RCC 7860 (cell line): Measurements from ENCODE around the gene OPTC.
A peak's percentile ranks its signal among the peaks of the same experiment; 100 is the strongest.
"Not testable (repeated sequence)": the region's sequence is repeated elsewhere in the genome, so short reads cannot be mapped to it uniquely, and the experiment has no call there.

Source experiments
- DNase-seq: peaks from one replicate; pipeline ENCODE4 v3.0.0-alpha.2; 2015; ENCODE audit warnings: low spot score
- FAIRE-seq: peaks from 2 replicates; lab custom pipeline; 2012; peaks lifted over from hg19 to GRCh38; lab: Jason Lieb, UNC

Gene OPTC, protein sequence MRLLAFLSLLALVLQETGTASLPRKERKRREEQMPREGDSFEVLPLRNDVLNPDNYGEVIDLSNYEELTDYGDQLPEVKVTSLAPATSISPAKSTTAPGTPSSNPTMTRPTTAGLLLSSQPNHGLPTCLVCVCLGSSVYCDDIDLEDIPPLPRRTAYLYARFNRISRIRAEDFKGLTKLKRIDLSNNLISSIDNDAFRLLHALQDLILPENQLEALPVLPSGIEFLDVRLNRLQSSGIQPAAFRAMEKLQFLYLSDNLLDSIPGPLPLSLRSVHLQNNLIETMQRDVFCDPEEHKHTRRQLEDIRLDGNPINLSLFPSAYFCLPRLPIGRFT

GRCh38 chr1:203493901-203494300 lies at the start of gene OPTC:
Gene OPTC, plus strand, starts transcription at chr1:203494153. Its CDS starts 1,853 bp downstream, at chr1:203496006.
- FAIRE-seq: no peak

GRCh38 chr1:203444171-203444576 lies 49.8 kb upstream of the OPTC start:
- no peak for FAIRE-seq
- no peak for DNase-seq

More at GRCh38 chr1:203493901-203494300, at the start of gene OPTC:
- DNase-seq: no peak

GRCh38 chr1:203447151-203447550 lies 46.8 kb upstream of the OPTC start:
- FAIRE-seq (no peak), DNase-seq (no peak)

DNA sequence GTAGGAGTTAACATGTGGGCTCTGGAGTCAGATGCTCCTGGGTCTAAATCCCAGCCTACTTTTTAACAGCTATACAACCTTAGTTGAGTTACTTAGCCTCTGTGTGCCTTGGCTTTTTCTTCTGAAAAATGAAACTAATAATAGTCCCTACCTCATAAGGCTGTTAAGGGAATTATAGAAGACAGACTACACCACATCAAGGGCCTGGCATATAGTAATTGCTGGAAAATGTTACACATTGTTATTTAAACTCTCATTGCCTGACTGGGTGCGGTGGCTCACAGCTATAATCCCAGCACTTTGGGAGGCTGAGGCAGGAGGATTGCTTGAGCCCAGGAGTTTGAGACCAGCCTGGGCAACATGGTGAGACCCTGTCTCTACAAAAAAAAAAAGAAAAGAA lies 46.4 kb upstream of the OPTC start:
- FAIRE-seq, DNase-seq: not testable (repeated sequence)

DNA sequence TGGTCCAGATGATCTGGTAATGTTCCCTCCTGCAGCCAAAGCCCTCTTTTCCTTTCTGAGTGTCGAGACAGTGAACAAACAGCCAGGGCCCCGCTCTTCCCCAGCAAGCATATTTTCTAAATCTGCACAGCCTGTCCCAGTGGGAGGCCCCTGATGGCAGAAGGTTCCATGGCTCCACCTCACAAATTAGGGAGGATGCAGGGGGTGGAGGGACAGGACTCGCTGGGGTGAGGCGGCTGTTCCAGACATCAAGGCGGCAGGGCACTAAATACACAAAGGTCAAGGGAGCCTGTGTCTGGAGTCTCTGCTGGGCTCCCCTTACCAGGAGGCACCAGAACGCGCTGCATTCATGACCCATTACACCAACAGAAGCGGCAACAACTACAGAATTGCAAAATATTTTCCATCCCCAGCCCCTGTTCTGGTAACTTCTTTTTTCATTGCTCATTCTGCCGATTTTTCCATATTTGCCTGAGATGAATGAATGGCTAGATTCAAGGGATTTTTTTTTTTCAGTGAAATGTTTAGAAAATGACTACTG lies 45.4 kb upstream of the OPTC start:
- DNase-seq (no peak), FAIRE-seq (no peak)

GRCh38 chr1:203450001-203450400 lies 44.0 kb upstream of the OPTC start:
- no peak for DNase-seq
- FAIRE-seq: no peak

GRCh38 chr1:203450479-203451149 lies 43.3 kb upstream of the OPTC start:
- DNase-seq (no peak), FAIRE-seq (no peak)

DNA sequence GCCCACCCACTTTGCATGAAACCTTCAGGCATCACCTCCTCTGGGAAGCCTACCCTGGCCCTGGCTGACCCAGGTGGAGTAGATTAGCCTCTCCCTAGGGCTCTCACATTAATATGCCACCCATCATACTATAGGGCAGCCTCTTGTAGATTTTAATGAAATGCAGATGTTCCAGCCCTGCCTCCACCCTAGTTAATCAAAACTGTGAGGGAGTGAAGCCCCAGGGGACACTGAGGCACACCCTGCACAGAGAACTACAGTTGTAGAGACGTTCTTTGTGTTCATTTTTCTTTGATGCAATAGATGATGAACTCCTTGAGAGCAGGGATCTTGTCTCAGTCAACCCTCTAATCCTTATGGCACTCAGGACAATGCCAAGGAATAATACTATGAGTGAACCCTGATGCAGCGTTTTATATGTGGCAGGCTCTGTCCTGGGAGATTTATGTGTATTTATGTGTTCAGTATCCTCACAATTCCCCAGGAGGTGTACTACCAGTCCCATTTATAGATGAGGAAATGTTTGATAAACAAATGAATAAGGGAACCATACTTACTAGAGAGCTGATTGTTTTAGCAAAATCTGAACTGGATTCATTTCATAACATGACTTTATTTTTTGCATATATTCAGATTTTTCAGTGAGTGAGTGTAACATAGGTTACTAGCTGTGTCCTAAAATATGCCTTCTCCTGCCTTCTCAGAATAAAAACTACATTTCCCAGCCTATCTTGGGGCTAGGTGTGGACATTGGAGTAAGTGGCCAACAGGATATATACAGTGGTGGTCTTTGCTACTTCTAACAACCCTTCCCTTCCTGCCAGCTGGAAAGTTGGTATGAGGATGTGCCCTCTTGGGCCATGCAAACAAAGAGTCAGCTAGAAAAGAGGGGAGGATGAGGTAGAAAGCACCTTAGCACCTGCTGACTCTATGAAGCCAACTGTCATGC lies 41.8 kb upstream of the OPTC start:
- FAIRE-seq: no peak
- DNase-seq: no peak

GRCh38 chr1:203453016-203453415 lies 40.9 kb upstream of the OPTC start:
- DNase-seq (no peak), FAIRE-seq (no peak)

DNA sequence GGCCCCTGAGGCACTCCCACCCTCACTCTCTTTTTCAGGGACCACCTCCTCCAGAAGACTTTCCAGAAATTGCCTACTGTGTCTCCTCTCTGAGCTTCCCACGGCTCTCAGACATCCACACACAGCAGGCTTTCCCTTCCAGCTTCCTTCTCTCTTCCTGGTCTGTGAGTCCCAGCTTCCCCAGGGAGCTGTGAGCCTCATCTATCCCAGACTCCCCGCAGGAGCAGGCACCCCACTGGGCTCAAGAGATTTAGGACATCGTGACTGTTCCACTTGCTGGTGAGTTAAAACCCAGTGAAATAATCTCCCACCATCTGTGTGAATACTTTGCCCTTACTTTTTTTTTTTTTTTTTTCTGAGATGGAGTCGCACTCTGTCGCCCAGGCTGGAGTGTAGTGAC lies 40.3 kb upstream of the OPTC start:
- FAIRE-seq (no peak), DNase-seq (no peak)

- FAIRE-seq: no peak
- DNase-seq: peak; percentile 58
Measured at GRCh38 chr1:203454986-203455471, 38.9 kb upstream of the OPTC start.

DNA sequence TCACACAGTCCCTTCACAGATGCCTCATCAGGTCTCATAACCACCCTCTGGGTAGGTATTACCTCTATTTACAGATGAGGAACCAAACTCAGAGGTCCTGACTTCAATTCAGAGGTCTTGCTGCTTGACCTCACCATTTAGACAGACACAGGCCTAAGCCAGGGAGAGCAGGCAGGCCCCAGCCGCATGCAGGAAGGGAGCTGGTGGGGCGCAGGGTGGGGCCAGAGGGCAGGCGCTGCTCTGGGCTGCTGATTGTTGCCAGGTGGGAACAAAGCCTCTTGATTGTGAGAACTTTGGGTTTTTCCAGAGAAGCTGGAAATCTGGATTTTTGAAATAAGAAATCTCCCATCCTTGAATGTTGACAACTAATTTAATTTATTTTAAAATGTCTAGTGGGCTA lies 38.2 kb upstream of the OPTC start:
- FAIRE-seq: no peak
- no peak for DNase-seq

- no peak for DNase-seq
- no peak for FAIRE-seq
Measured at GRCh38 chr1:203456577-203456976, 37.4 kb upstream of the OPTC start.

- DNase-seq (no peak), FAIRE-seq (no peak)
Measured at GRCh38 chr1:203458078-203458477, 35.9 kb upstream of the OPTC start.

DNA sequence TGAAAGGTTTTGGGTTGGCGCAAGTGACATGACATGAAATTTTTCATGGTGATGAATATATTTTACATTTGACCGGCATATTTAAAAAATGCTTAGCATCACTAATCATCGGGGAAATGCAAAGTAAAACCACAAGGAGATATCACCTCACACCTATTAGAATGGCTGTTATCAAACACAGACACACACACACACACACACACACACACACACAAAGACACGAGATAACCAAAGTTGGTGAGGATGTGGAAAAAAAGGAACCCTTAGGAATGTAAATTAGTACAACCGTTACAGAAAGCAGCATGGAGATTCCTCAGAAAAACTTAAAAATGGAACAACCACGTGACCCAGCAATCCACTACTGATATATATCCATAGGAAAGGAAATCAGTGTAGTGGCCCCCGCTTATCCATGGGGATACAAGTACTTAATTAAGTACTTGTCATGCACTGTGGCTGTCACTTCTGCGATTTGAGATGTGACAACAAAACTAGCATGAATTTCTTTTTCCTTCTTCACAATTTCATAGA lies 34.2 kb upstream of the OPTC start:
- no peak for FAIRE-seq
- no peak for DNase-seq

DNA sequence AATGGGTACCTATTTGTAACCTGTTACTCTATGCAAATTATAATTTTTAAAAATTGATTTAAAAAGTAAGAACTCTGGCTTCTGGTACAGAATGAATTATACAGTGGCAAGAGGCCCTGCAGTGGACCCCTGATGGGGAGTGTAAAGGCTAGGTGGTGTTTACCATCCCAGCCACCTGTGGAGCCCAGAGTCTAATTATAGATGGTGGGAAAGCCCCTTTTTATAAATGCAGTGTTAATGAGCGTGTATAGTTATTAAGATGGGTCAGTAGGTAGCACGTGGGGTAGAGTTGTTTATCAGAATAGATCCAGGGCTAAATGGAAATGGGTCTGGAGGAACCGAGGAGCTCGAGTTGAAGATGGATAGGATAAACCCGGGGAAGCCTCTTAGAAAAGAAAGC lies 32.2 kb upstream of the OPTC start:
- DNase-seq: no peak

GRCh38 chr1:203462143-203462542 lies 31.8 kb upstream of the OPTC start:
- DNase-seq: no peak

More for the DNA sequence above, 32.2 kb upstream of the OPTC start:
- FAIRE-seq: no peak

GRCh38 chr1:203462878-203463277 lies 31.1 kb upstream of the OPTC start:
- DNase-seq (peak; percentile 40), FAIRE-seq (peak; percentile 55)

More at GRCh38 chr1:203462143-203462542, 31.8 kb upstream of the OPTC start:
- no peak for FAIRE-seq

DNA sequence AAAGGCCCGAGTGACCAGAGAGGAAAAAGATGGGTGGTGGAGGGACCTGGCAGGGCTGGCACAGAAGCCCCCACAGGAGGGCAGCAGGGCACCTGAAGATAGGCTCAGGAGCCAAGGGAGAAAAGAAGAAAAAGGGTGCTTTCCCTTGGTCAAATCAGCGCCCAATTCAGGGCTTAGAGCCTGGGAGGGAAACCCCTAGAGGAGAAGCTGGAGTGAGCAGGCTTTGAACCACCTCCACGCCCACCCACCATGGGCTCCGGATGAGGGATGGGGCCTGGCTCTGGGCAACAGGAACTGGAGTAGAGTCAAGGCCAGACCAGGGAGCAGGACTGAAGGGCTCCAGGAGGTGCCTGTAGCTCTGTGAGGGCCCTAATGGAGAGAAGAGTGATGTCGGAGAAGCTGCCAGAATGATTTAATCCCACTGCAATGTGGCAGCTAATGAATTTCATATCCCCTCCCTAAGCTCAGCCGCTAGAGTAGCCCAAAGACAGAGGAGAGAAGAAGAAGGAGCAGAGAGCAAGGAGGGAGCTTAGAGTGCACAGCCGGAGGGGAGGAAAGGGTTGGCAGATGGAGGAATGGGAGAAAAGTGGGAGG lies 30.4 kb upstream of the OPTC start:
- DNase-seq (no peak), FAIRE-seq (no peak)

DNA sequence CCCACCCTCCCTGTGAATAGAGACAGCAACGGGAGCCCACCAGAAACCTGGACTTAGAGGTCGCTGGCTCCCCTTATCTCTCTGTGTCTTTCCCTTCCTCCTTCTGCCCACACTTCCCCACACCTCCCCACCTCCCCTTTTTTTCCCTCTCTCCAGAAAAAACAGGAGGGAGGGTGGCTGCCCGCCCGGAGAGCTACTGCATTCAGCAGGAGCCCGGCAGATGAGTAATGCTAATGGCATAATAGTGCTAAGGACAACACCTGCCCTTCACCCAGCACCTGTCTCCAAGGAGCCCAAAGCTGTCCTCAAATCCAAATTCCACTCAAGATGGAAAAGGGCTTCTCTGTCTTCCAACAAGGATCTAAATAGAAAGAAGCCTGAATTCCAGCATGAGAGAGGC lies 29.7 kb upstream of the OPTC start:
- no peak for FAIRE-seq

More for the DNA sequence above, 29.7 kb upstream of the OPTC start:
- DNase-seq: no peak
